Gastrocnemius medialis (tissue), 4 donors: ENCODE data around the gene IFIT1. TPM values are rescaled to one million over a fixed set of nuclear protein-coding genes. Genes with fewer than 3 reads are reported as not detected.

Experiments used
- ATAC-seq, 2 donors: fragments of 150-250 bp; one replicate each; pipeline ENCODE4 v1.9.1; 2016
- DNase-seq, 2 donors: peaks; one replicate each; pipeline ENCODE4 v3.0.0-alpha.2; 2019
- H3K27ac ChIP-seq, 4 donors: fragments of 200-600 bp; sonication (generic); 1 replicate in 1 of 4; 2 replicates in 3 of 4; pipeline ENCODE4 v1.5.1; 2016 to 2018; ENCODE audit warnings: mild to moderate bottlenecking in 2 of 4, moderate library complexity in 1 of 4
- H3K27me3 ChIP-seq, 3 donors: fragments of 200-600 bp; sonication (generic) in 2 of 3; 1 replicate in 1 of 3; 2 replicates in 2 of 3; pipeline versions ENCODE4 v1.5.1 to v1.6.0; 2016 to 2019; ENCODE audit warnings: mild to moderate bottlenecking in 1 of 3, moderate library complexity in 1 of 3
- H3K36me3 ChIP-seq, 2 donors: fragments of 200-600 bp; sonication (generic) in 1 of 2; one replicate each; pipeline ENCODE4 v1.5.1; 2017 to 2018
- H3K4me1 ChIP-seq, 2 donors: fragments of 200-600 bp; sonication (generic) in 1 of 2; one replicate each; pipeline ENCODE4 v1.5.1; 2016 to 2017; ENCODE audit warnings: mild to moderate bottlenecking in 2 of 2
- H3K4me3 ChIP-seq, 4 donors: fragments of 200-600 bp; sonication (generic) in 3 of 4; 1 replicate in 1 of 4; 2 replicates in 3 of 4; pipeline ENCODE4 v1.5.1; 2016 to 2019; ENCODE audit warnings: mild to moderate bottlenecking in 2 of 4
- H3K9me3 ChIP-seq, 3 donors: fragments of 200-600 bp; sonication (generic) in 2 of 3; 1 replicate in 1 of 3; 2 replicates in 2 of 3; pipeline ENCODE4 v1.5.1; 2016 to 2019
- CTCF ChIP-seq, 5 experiments: fragments of 450-650 bp in 3 of 5; fragments of 200-600 bp in 2 of 5; sonication (generic) in 2 of 5; IDR thresholded peaks in 4 of 5; conservative IDR thresholded peaks in 1 of 5; 1 replicate in 4 of 5; 2 replicates in 1 of 5; pipeline ENCODE4 v1.5.1; 2016 to 2019; ENCODE audit warnings: antibody characterized with exemption in 5 of 5, mild to moderate bottlenecking in 3 of 5, moderate library complexity in 3 of 5
- POLR2A ChIP-seq, 2 donors: fragments of 450-650 bp; IDR thresholded peaks; one replicate each; pipeline ENCODE4 v1.6.1; 2017; ENCODE audit warnings: antibody characterized with exemption in 2 of 2, mild to moderate bottlenecking in 2 of 2, moderate library complexity in 2 of 2
- in situ Hi-C, 4 donors: fragments of 200-750 bp; cut with MboI; loops; one replicate each; pipeline versions ENCODE4 v1.15.0 to v1.8.0; 2017; ENCODE audit warnings: low sequenced_read_pairs in 4 of 4
- intact Hi-C: fragments of 100-400 bp; cut with DNase I; formaldehyde crosslinking; loops from one replicate; pipeline ENCODE4 v1.15.1; 2023; ENCODE audit warnings: low total_unique reads
- total RNA-seq, 4 donors: library from RNA; depleted of rRNA; stranded (reverse); fragments of >200 nt; gene quantifications; one replicate each; pipeline versions ENCODE4 v1.1.0 to v1.2.3, GENCODE V29; 2016

Gene IFIT1
- total RNA-seq, 4 donors from 2014 or later: 1.8 to 8.9 (median 3.0) TPM

GRCh38 chr10:89377705-89378637 lies 14.5 kb upstream of the IFIT1 start, which contains the start of gene IFIT1B:
IFIT1B (plus strand) TSS chr10:89378056; CDS start chr10:89378136, 80 bp downstream.
- Histone ChIP-seq H3K9me3 (no peaks in the 10 kb centered on the region), H3K4me1 (peaks cover 18 to 19% of the 10 kb centered on the region in 2 donors), H3K36me3 (no peaks in the 10 kb centered on the region), H3K4me3 (no peak within 1 kb of the TSS), H3K27ac (no peak within 1 kb of the TSS), H3K27me3 (no peaks in the 10 kb centered on the region)
- in situ Hi-C loops (loop anchor here in 1 of 4 donors (25.0 kb wide), 1 partner anchor 91 kb away; no protein-coding TSS in a partner anchor), intact Hi-C loops (loop anchor here (5.0 to 10.0 kb wide), 2 partner anchors 51 to 1847 kb away; partner anchors contain the start of genes IFIT3 and PCGF5)
- TF ChIP-seq POLR2A (IDR thresholded peaks at IDR 0.05) (no peak), CTCF (IDR thresholded peaks at IDR 0.05 in 4 of 5, conservative IDR thresholded peaks at IDR 0.05 in 1 of 5) (no peak)
- DNase-seq (no peak), ATAC-seq (no peak)

DNA sequence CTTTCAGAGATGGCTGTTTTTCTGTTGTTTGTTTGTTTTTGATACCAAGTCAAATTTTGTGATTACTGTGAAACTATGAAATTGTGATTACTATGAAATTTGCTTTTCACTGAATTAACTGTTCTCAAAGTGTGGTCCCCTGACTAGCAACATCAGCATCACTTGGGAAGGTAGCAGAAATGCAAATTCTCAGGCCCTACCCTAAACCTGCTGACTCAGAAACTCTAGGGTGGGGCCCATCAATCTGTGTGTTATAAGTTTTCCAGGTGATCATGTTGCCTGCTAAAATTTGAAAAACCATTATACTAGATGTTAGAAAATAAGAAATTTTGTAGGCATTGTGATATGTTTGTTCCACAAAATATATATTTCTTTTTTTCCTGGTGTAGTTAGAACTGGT lies 13.3 kb upstream of the IFIT1 start:
- intact Hi-C loops: loop anchor here (5.0 to 10.0 kb wide), 2 partner anchors 52 to 1846 kb away; partner anchors contain the start of genes IFIT3 and PCGF5
- Histone ChIP-seq H3K4me3 (no peak overlapping the region), H3K27ac (no peak overlapping the region), H3K9me3 (no peaks in the 10 kb centered on the region), H3K4me1 (peaks cover 8 to 11% of the 10 kb centered on the region in 2 donors), H3K27me3 (no peaks in the 10 kb centered on the region), H3K36me3 (no peaks in the 10 kb centered on the region)
- ATAC-seq (no peak), DNase-seq (no peak)
- in situ Hi-C loops: loop anchor here in 1 of 4 donors (25.0 kb wide), 1 partner anchor 92 kb away; no protein-coding TSS in a partner anchor
- TF ChIP-seq POLR2A (IDR thresholded peaks at IDR 0.05): no peak
- no peak for TF ChIP-seq CTCF (IDR thresholded peaks at IDR 0.05 in 4 of 5, conservative IDR thresholded peaks at IDR 0.05 in 1 of 5)

- intact Hi-C loops (no loop called here), in situ Hi-C loops (loop anchor here in 1 of 4 donors (25.0 kb wide), 1 partner anchor 95 kb away; no protein-coding TSS in a partner anchor)
- no peaks in the 10 kb centered on the region for H3K27me3 ChIP-seq
- no peaks in the 10 kb centered on the region for H3K36me3 ChIP-seq
- no peaks in the 10 kb centered on the region for H3K9me3 ChIP-seq
- TF ChIP-seq CTCF (IDR thresholded peaks at IDR 0.05 in 4 of 5, conservative IDR thresholded peaks at IDR 0.05 in 1 of 5) (no peak), POLR2A (IDR thresholded peaks at IDR 0.05) (no peak)
- H3K4me3 ChIP-seq: no peak overlapping the region
- DNase-seq (no peak), ATAC-seq (no peak)
- no peaks in the 10 kb centered on the region for H3K4me1 ChIP-seq
- H3K27ac ChIP-seq: no peak overlapping the region
These were observed 9.7 kb upstream of the IFIT1 start for GRCh38 chr10:89382757-89383156.

- no peak overlapping the region for H3K27ac ChIP-seq
- intact Hi-C loops: no loop called here
- ATAC-seq (no peak), DNase-seq (no peak)
- H3K27me3 ChIP-seq: no peaks in the 10 kb centered on the region
- in situ Hi-C loops: loop anchor here in 1 of 4 donors (25.0 kb wide), 1 partner anchor 97 kb away; no protein-coding TSS in a partner anchor
- TF ChIP-seq POLR2A (IDR thresholded peaks at IDR 0.05): no peak
- TF ChIP-seq CTCF (IDR thresholded peaks at IDR 0.05 in 4 of 5, conservative IDR thresholded peaks at IDR 0.05 in 1 of 5): no peak
- no peaks in the 10 kb centered on the region for H3K9me3 ChIP-seq
- no peak overlapping the region for H3K4me3 ChIP-seq
- H3K36me3 ChIP-seq: no peaks in the 10 kb centered on the region
- H3K4me1 ChIP-seq: no peaks in the 10 kb centered on the region
These were observed 7.7 kb upstream of the IFIT1 start for GRCh38 chr10:89384474-89385340.
